NCI-H1417 treated with DMSO at 0.1 percent for 48 hours (cell line): ENCODE measurements around the gene AK3.
"Not testable (repeated sequence)": the region's sequence is repeated elsewhere in the genome, so short reads cannot be mapped to it uniquely, and the experiment has no call there.

Source experiments
- DNase-seq: peaks from one replicate; lab custom pipeline; 2025; lab: John Stamatoyannopoulos, UW

Gene AK3

DNA sequence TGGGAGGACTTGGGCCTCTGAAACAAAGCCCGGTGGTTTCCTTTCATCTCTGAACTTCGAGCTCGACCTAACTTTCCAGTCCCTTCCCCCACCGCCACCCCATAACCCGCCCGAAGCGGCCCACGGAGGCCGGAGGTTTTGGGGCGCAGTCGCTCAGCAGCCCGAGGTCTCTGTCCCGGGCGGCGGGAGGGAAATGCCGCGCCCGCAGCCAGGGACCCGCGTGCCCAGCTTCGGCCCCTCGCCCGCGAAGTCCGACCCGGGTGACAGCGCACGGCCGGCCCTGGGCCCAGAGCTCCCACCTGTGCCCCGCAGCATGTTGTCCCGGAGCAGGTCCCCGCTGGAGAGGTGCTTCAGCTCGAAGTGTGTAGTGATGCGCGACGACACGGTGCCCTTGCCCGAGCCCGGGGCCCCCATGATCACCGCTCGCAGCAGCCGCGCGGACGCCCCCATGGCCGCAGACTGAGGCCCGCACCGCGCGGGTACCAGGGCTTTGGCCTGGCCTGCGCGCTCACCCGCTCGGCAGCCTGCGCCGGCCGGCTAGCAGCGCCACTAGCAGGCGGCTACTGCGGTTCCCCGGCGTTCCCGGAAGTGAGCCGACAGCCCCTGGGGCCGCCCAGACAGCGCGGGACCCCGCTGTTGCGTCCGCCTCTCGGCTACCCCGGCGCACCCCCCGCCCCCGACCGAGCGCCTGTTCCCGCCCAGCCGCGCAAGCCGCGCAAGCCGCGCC is at the start of gene AK3:
Gene AK3, minus strand, starts transcription at position 565 of the 727 bp plus-strand sequence. Its CDS starts 115 bp downstream, at position 450.
- no peak for DNase-seq

DNA sequence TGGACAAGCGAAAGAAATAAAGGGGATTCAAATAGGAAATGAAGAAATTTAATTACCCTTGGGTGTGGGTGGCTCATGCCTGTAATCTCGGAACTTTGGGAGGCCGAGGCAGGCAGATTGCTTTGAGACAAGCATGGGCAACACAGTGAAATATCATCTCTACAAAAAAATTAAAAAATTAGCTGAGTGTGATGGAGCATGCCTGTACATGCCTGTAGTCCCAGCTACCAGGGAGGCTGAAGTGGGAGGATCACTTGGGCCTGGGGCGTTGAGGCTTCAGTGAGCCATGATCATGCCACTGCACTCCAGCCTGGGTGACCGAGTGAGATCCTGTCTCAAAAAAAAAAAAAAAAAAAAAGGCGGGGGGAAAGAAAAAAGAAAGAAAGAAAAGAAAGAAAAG is 47.7 kb upstream of the AK3 start:
- no peak for DNase-seq

DNA sequence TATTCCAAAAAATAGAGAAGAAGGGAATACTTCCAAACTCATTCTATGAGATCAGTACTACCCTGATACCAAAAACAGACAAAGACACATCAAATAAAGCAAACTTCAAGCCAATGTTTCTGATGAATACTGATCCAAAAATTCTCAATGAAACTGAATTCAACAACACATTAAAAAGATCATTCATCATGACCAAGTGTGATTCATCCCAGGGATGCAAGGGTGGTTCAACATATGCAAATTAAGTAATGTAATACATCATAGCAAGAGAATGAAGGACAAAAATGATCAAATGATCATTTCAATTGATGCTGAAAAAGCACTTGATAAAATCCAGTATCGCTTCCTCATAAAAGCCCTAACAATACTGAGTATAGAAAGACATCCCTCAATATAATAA is 46.9 kb upstream of the AK3 start:
- no peak for DNase-seq

DNA sequence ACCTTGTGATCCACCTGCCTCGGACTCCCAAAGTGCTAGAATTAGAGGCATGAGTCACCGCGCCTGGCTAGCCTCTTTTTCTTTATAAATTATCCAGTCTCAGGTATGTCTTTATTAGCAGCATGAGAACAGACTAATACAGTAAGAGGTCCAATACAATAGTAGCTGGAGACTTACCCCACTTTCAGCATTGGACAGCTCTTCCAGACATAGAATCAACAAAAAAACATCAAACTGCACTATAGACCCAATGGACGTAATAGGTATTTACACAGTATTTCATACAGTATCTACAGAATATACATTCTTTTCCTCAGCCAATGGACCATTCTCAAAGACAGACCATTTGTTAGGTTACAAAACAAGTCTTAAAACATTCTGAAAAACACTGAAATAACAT is 45.6 kb upstream of the AK3 start:
- DNase-seq: no peak

DNA sequence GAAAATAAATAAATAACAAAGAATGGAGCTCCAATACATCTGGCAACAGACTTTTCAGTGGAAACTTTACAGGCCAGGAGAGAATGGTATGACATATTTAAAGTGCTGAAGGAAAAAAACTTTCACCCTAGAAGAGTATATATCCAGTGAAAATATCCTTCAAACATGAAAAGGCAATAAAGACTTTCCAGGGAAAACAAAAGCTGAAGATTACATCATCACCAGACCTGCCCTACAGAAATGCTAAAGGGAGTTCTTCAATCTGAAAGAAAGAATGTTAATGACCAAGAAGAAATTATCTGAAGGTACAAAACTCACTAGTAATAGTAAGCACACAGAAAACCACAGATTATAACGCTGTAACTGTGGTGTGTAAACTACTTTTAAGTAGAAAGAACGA is 43.4 kb upstream of the AK3 start:
- no peak for DNase-seq

DNA sequence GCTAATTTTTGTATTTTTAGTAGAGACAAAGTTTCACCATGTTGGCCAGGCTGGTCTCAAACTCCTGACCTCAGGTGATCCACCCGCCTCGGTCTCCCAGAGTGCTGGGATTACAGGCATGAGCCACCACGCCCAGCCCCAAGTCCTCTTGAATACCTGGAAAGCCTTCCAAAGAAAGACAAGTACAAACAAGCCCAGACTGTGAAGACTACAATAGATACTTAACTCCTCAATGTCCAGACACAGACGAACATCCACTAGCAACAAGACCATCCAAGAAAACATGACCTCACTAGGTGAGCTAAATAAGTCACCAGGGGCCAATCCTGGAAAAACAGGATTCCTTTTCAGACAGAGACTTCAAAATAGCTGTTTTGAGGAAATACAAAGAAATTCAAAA is 42.2 kb upstream of the AK3 start:
- DNase-seq: not testable (repeated sequence)

DNA sequence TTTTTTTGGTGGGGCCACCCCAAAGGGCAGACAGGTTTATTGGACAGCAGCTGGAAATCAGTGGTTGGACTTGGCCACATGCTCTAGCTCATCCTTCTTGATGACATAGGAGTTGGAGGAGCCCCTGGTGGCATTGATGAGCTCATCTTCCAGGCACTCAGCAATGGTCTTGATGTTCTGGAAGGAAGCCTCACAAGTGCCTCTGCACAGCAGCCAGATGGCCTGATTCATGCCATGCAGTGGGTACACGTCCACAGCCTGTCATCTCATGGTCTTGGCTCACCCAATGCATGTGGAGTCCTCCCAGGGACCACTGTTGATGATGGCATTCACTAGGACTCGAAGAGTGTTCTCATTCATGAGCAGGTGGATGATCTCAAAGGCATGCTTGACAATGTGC is 40.4 kb upstream of the AK3 start:
- no peak for DNase-seq

DNA sequence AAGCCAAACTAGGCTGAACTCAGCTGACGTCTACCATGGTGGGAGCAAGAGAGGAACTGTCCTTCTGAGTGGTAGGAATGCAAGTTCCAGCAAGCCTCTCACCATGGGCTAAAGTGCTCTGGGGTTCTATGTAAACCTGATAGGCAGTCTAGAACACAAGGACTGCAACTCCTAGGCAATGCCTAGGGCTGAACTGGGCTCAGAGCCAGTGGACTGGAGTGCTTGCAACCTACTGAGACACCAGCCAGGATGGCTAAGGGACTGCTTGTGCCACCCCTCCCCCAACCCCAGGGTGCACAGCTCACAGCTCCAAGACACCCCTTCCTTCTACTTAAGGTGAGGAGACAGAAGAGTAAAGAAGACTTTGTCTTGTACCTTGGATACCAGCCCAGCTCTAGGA is 39.6 kb upstream of the AK3 start:
- no peak for DNase-seq

DNA sequence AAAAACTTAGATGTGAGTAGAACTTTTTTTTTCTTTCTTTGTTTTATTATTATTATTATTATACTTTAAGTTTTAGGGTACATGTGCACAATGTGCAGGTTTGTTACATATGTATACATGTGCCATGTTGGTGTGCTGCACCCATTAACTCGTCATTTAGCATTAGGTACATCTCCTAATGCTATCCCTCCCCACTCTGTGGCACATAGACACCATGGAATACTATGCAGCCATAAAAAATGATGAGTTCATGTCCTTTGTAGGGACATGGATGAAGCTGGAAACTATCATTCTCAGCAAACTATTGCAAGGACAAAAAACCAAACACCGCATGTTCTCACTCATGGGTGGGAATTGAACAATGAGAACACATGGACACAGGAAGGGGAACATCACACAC is 34.0 kb upstream of the AK3 start:
- DNase-seq: not testable (repeated sequence)

DNA sequence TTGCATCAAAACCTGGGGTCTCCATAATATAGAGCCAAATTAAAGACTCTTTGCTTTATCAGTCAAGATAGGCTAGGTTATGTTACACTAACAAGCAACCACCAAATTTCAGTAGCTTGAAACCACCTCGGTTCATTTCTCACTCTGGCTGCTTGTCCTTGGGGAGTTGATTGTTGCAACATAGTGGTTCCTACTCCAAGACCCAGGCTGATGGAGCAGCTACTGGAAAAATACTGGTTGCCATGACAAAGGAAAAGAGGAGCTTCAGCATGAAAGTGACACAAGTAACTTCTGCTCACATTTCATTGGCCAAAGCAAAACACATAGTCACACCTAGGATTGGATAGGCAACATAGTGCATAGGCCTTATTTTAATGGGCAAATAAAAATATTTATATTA is 33.2 kb upstream of the AK3 start:
- no peak for DNase-seq

DNA sequence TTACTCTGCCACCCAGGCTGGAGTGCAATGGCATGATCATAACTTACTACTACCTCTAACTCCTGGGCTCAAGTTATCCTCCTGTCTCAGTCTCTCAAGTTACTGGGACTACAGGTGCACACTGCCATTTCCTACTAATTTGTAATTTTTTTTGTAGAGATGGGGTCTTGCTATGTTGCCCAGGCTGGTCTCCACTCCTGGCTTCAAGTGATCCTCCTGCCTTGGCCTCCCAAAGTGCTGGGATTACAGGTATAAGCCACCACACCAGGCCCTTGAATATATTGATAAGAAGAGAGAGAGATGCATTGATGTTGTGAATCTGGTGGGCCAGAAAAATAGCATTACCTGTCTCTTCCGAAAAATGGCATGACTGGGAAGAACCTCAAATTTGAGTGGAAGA is 30.8 kb upstream of the AK3 start:
- no peak for DNase-seq

DNA sequence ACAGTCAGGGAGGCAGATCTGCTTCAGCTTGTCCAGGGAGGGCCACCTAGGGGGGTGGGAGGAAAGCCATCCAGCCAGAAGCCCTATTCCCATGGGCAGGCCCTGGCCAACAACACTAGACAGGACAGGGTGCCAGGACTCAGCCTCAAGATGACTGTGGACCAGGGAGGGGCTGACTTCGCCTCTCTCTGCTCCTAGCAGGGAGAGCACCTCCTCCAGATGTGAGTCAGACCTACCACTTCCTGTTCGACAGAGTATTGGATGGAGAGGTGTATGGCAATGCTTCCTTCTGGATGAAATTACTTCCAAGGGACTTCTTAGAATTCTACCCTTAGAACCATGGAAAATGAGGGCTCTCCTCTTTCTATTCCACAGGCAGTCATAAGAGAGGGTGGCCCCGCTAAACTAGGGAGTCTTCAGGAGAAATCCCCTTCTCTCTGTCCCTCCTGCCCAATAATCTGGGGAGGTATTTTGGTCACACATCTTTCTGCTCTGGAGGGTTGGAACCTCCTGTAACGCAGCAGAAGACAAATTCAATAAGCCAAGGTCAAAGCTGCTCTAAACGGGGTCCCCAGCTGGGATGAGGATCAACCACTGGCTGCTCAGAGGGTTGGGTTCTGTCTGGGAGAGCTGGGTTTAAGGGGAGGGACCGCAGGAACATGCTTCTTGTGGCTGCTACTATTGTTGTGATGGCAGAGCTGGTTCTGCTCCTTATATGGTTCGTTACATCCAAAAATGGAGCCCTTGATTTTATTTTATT is 28.5 kb upstream of the AK3 start:
- DNase-seq: no peak

DNA sequence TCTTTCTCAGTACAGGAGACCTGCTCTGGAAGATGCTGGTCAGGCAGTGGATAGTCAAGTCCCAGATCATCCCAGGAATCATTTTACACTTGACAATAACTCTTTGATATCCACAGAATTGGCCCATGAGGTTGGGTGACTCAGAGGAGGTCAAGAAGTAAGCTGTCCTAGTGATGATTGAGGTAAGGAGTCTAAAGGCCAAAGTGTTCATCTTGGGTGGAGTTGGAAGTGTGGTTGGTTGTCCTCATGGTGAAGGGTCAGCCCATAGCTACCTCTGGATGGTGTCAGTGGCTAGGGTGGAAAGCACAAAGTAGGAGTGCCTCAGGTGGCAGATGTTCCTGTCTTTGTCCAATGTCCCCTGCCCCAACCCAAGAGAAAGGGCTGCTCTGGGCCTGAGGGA is 27.7 kb upstream of the AK3 start:
- no peak for DNase-seq

DNA sequence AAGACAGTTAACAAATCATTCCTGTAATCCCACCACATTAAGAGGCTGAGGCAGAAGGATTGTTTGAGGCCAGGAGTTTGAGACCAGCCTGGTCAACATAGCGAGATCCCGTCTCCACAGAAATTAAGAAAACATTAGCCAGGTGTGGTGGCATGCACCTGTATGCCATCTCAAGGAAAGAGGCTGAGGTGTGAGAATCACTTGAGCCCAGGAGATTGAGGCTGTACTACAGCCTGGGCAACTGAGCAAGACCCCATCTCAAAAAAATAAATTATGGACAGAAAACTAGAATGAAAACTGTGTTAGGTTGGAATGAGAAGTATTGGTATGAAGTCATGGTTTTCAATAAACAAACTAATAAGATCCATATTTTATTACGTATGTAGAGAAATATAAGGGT is 23.0 kb upstream of the AK3 start:
- DNase-seq: no peak

DNA sequence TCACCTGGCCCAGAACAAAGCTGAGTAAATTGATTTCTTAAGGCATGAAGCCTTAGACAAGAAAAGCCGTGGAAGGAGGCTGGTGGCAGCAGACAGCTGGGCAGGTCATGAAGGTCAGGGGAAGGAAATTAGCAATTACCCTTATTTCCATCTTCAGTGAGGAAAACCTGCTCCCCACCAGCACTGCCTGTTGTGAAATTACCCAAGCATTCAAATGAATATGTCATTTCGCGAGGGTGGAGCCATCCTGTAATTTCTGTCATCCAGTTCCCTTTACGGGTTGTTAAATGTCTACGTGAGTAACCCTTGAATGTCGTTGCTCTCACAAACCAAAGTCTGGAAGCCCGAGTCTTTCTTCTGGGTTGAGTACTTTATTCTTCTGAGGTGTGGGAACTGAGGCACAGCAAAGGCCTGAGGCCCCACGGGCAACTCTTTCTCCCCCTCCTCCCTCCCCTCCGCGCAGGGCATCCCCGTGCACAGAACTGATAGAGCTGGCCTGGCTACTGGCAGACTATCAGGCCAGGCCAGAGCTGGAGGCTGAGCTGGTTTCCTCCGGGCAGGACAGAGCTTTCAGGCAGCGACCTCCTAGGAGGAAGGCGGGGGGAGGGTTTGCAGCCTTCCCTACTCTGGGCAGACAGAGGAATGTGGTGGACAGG is 22.0 kb upstream of the AK3 start:
- DNase-seq: no peak

DNA sequence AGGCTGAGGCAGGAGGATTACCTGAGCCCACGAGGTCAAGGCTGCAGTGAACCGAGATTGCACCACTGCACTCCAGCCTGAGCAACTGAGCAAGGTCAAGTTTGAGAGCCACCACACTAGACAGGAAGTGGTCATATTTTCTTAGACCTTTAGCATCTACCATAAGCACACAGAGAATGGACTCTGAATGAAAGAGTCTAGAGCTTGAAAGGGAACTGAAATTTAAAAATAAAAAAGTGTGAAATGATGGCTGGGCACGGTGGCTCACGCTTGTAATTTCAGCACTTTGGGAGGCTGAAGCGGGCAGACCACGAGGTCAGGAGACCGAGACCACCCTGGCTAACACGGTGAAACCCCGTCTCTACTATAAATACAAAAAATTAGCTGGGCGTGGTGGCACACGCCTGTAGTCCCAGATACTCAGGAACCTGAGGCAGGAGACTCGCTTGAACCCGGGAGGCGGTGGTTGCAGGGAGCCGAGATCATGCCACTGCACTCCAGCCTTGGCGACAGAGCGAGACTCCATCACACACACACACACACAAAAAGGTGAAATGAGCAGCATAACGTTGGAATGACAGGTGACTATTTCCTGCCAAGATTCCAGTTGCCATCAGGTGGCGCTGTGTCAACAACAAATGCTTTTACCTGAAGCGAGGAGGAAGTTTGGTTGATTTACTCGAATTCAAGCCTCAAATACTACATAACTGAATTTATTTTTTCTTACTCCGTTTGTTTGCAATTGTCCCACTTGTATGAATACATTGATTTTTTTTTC is 21.3 kb upstream of the AK3 start:
- DNase-seq: peak; percentile 14

DNA sequence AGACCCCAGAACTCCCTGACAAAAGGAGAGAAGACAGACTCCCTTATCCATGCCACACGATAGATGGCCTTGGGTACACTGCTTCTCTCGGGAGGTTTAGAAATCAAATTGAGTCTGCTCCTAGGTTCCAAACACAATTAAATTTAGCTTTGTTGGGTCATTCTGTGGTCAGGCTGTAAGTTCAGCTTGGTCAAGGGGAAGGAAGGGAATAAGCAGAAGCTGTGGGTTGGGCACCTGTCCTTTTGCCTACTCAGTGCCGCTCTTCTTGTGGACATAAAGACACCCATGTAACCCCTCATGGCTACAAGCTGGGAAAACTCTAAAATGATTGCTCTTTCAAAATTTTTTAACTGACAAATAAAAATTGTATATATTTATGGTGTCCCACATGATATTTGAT is 19.1 kb upstream of the AK3 start:
- no peak for DNase-seq

DNA sequence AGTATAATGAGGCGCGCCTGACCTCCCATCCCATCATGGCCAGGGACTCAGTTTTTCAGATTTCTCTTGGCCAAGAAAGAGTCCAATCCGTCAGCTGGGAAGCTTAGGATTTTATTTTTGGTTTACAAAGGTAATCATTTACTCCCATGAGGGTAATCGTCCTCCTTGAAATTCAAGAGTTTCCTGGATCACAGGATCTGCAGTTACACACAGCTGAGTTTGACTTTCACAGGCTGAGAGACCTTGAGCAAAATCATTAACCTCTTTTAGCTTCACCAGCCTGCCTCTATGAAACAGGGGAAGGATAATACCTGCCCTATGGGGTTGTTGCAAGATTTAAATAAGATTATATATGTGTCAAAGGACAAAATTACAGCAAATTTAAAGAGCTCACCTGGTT is 15.4 kb upstream of the AK3 start:
- no peak for DNase-seq

DNA sequence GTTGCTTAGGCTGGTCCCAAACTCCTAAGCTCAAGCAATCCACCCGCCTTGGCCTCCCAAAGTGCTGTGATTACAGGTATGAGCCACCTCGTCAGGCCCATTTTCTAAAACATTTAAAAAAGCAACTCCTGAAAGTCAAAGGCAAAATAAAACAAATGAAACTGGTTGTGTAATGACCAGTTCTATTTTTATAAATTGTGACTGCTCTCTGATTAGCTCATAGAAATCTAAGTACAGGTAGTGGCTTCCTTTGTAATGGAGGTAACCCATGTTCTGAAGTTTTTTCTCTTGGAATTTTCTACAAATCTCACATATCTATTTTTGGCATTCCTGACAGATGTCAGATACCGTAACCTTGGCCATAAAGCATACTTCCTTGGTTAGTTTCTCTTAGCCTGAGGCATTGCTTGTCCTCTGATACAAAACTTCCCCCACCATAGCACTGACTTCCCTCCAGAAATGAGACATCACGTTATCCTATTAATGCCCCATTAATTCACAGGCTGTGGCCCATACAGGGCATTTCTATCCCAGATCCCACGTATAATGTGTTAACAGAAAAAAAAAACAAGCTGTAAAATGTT is 14.1 kb upstream of the AK3 start:
- no peak for DNase-seq

DNA sequence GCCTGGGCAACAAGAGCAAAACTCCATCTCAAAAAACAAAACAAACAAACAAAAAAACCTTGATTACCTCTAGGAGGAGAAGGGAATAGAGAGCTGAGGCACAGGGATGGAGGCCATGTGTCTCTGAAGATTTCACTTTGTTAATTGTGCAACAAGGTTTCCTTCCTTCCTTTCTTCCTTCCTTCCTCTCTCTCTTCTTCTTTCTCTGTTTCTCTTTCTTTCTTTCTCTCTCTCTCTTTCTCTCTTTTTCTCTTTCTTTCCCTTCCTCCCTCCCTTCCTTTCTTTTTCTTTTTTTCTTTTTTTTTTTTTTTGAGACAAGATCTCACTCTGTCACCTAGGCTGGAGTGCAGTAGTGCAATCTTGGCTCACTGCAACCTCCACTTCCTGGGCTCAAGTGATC is 13.5 kb upstream of the AK3 start:
- DNase-seq: not testable (repeated sequence)

DNA sequence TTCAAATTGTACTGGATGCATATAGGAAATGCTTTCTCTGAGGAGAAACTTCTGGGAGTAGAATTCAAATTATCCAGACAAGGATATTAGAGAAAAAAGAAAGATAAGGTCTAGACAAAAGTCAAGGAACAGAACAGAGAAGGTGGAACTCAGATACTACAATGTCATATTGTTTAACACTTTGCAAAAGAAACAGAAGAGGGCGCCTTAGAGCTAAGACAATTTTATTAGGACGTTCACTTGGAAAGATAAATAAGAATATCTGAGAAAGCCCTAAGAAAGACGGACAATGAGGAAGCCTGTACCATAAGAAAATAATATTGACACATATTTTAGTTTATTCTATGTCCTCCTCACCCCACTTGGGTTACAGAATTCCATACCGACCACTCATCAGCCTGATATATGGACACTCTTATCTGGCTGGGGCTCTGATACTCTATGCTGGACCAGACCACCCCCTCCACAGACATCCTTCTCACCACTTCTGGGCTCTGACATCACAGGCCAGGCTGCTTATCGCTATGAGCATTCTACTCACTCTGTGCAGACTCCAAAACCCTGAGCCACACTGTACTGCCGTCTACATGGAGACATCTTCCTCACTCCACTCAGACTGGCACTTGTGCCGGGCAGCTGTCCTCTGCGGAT is 9.1 kb upstream of the AK3 start:
- DNase-seq: no peak

DNA sequence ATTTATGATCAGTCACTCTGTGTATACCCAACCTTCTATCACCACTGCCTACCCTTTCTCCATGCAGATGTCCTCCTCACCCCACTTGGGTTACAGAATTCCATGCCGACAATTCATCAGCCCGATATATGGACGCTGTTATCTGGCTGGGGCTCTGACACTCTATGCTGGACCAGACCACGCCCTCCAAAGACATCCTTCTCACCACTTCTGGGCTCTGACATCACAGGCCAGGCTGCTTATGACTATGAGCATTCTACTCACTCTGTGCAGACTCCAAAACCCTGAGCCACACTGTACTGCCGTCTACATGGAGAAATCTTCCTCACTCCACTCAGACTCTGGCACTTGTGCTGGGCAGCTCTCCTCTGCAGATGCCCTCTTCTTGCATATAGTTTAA is 7.6 kb upstream of the AK3 start:
- DNase-seq: no peak
